Measurements from ENCODE around the gene SRM. TPM values are rescaled to one million over a fixed set of nuclear protein-coding genes. Genes with fewer than 3 reads are reported as not detected.
"Not testable (repeated sequence)": the region's sequence is repeated elsewhere in the genome, so short reads cannot be mapped to it uniquely, and the experiment has no call there.

Gene SRM
- total RNA-seq, 4 donors from 2014 or later: 24.4 to 38.8 (median 31.6) TPM

DNA sequence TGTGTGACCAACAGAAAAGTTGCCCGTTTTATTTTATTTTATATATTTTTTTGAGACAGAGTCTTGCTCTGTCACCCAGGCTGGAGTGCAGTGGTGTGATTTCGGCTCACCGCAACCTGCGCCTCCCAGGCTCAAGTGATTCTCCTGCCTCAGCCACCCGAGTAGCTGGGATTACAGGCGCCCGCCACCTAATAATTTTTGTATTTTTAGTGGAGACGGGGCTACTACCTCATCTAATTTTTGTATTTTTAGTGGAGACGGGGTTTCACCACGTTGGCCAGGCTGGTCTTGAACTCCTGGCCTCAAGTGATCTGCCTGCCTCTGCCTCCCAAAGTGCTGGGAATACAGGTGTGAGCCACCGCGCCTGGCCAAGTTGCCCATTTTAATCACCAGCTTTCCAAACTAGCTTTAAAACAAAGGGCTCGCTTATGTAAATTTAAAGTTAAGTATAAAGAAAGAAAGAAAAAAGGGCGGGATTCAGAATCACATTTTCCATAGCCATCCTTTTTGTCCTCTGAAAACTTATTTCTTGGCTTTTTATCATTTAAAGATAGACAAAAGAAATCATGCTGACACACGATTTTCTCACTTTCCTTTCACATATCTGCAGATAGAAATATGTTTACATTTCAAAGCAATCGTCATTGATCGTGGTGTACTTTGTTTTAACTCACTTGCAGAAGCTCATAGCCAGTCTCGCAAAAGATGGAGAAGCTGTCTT, 22.6 kb downstream of the SRM start:
- intact Hi-C loops (cut with DNase I; ENCODE audit: low total_unique reads); H3K4me3 ChIP-seq (ENCODE audit: low read depth, poor library complexity, severe bottlenecking): not testable (repeated sequence)
- peak in 1 of 2 donors; percentile 50 for DNase-seq (ENCODE audit: low spot score in 2 of 2)
- TF ChIP-seq, protein P1, sequence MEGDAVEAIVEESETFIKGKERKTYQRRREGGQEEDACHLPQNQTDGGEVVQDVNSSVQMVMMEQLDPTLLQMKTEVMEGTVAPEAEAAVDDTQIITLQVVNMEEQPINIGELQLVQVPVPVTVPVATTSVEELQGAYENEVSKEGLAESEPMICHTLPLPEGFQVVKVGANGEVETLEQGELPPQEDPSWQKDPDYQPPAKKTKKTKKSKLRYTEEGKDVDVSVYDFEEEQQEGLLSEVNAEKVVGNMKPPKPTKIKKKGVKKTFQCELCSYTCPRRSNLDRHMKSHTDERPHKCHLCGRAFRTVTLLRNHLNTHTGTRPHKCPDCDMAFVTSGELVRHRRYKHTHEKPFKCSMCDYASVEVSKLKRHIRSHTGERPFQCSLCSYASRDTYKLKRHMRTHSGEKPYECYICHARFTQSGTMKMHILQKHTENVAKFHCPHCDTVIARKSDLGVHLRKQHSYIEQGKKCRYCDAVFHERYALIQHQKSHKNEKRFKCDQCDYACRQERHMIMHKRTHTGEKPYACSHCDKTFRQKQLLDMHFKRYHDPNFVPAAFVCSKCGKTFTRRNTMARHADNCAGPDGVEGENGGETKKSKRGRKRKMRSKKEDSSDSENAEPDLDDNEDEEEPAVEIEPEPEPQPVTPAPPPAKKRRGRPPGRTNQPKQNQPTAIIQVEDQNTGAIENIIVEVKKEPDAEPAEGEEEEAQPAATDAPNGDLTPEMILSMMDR (IDR thresholded peaks at IDR 0.05): peak in 1 of 3 donors; percentile 64
- WGBS, 2 donors: 57 to 59% methylated on average over 18 of the region's 18 CpGs

GRCh38 chr1:11031624-11032262, 28.1 kb downstream of the SRM start:
- intact Hi-C loops (cut with DNase I; ENCODE audit: low total_unique reads): no loop called here
- TF ChIP-seq, protein P1 (IDR thresholded peaks at IDR 0.05): no peak
- no peak for TF ChIP-seq POLR2A (IDR thresholded peaks at IDR 0.05)
- no peak overlapping the region for H3K4me3 ChIP-seq (ENCODE audit: low read depth, poor library complexity, severe bottlenecking)
- DNase-seq (ENCODE audit: low spot score in 2 of 2): peak in 1 of 2 donors; percentile 58
- WGBS, 2 donors: 91 to 93% methylated on average over 10 of the region's 10 CpGs

- peak in 1 of 2 donors; percentile 17 for DNase-seq (ENCODE audit: low spot score in 2 of 2)
- TF ChIP-seq POLR2A (IDR thresholded peaks at IDR 0.05): no peak
- TF ChIP-seq, protein P1 (IDR thresholded peaks at IDR 0.05): no peak
- 86 to 89% methylated on average over 9 of the region's 9 CpGs for WGBS, 2 donors
- H3K4me3 ChIP-seq (ENCODE audit: low read depth, poor library complexity, severe bottlenecking): no peak overlapping the region
- intact Hi-C loops (cut with DNase I; ENCODE audit: low total_unique reads): no loop called here
Measured at GRCh38 chr1:11030865-11031264, 29.0 kb downstream of the SRM start.

- intact Hi-C loops (cut with DNase I; ENCODE audit: low total_unique reads): no loop called here
- no peak for TF ChIP-seq POLR2A (IDR thresholded peaks at IDR 0.05)
- TF ChIP-seq, protein P1 (IDR thresholded peaks at IDR 0.05): no peak
- 95 to 97% methylated on average over 3 of the region's 3 CpGs for WGBS, 2 donors
- peak in 1 of 2 donors; percentile 43 for DNase-seq (ENCODE audit: low spot score in 2 of 2)
- H3K4me3 ChIP-seq (ENCODE audit: low read depth, poor library complexity, severe bottlenecking): no peak overlapping the region
Measured at GRCh38 chr1:11028018-11028417, 31.8 kb downstream of the SRM start.

- WGBS, 2 donors: 78 to 83% methylated on average over 6 of the region's 6 CpGs
- TF ChIP-seq, protein P1 (IDR thresholded peaks at IDR 0.05): no peak
- no peak for TF ChIP-seq POLR2A (IDR thresholded peaks at IDR 0.05)
- intact Hi-C loops (cut with DNase I; ENCODE audit: low total_unique reads): no loop called here
- peak in 1 of 2 donors; percentile 13 for DNase-seq (ENCODE audit: low spot score in 2 of 2)
- H3K4me3 ChIP-seq (ENCODE audit: low read depth, poor library complexity, severe bottlenecking): no peak overlapping the region
Measured at GRCh38 chr1:11027316-11027715, 32.5 kb downstream of the SRM start.
